HG03520 (cell line): ENCODE data around the gene RCC2.
"Not testable (repeated sequence)": the region's sequence is repeated elsewhere in the genome, so short reads cannot be mapped to it uniquely, and the experiment has no call there.

Experiments used
- ATAC-seq: cut with Tn5 transposase; IDR thresholded peaks from one replicate; pipeline ENCODE4 v1.9.1; 2021; ENCODE audit warnings: mild to moderate bottlenecking, moderate library complexity; ENCODE audit not compliant: unreplicated experiment

The RCC2 gene

GRCh38 chr1:17422461-17422860 is 17.0 kb downstream of the RCC2 start:
- ATAC-seq: no peak

GRCh38 chr1:17420391-17420918 is 19.0 kb downstream of the RCC2 start:
- ATAC-seq: no peak

GRCh38 chr1:17419626-17420328 is 19.7 kb downstream of the RCC2 start:
- no peak for ATAC-seq

DNA sequence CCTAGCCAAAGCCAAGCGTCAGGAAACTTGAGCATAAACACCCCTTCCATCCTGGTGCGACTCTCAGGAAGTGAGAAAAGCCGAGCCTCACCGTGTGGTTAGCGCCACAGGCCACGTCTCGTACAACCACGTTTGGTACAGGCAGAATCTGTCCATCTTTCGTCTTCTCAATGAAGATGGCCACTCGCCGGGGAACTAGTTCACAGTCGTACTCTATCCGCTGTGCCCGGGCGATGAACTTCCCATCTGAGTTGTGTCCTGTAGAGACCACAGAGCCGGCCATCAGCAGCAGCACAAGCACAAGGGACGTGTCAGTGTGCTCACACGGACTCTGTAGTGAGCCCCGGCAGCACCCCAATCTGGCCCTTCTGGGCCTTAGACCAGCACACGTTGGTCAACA is 23.1 kb downstream of the RCC2 start:
- no peak for ATAC-seq

GRCh38 chr1:17414022-17414421 is 25.5 kb downstream of the RCC2 start:
- ATAC-seq: no peak

DNA sequence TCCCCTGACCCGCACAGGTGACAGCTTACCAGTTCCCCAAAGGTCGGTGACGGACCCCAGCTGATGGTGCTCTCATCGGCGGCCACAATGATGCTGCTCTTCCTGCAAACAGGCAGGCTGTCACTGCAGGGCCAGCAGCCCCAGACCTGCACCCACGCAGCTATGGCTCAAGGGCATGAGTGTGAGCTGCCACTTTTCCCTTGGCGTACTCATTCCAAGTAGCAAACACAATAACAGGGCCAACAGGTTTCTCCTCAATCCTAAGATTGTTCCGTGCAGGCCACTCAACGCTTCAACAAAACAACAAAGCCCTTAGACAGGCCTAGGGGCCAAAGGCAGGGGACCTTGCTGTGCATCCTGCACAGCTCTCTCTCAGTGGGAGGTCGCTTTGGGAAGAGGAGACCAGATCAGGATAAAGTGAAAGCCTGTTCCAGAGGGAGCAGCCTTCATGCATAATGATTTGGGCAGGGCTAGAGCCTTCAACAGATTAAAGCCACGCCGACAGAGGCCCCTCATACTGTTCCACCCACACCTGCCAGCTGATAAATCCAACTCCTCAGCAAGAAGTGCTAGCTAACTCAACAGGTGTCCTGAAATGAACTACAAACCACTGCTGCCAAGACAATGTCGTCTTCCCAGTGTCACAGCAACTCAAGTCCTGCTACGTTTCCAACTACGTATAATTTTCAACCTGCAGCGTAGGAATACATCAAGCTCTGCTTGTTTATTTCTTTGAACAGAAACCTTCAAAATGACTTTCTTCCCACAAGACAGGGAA is 27.2 kb downstream of the RCC2 start:
- no peak for ATAC-seq

- ATAC-seq: no peak
Measured at GRCh38 chr1:17409391-17409811, 30.1 kb downstream of the RCC2 start.

GRCh38 chr1:17407786-17408514 is 31.5 kb downstream of the RCC2 start:
- not testable (repeated sequence) for ATAC-seq

DNA sequence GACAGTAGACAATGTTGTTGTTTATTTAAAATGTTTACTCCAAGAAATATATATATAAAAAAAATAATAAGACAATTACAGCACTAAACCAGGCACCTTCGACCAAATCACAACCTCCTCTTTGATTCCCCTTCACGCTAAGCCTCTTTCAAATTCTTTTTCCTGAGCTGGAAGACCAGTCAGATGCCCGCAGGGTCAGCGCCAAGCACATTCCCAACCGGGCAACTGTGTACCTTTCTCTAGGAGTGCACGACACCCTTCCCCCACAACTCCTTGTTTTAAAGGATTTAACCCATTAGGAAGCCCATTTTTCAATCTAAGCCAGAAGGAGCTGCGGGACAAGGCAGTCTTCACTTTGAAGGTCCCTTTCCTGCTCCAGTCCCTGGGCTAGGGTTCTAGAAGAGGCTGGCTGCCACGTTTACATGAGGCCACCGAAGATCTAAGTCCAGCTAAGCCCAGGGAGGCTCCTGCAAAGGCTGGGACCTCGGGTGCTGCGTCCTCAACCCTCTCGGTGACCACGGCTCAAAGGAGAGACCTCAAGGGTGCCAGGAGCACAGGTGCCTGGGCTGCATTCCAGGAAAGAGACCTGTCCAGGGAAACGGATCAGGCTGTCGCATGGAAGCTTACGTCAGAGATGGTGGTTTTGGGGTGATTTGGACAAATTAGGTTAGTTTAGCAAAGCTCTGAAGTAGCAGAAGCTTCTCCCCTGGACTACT is 32.6 kb downstream of the RCC2 start:
- ATAC-seq: not testable (repeated sequence)

GRCh38 chr1:17405898-17406759 is 33.3 kb downstream of the RCC2 start:
- ATAC-seq: no peak

- ATAC-seq: no peak
Measured at GRCh38 chr1:17404820-17405219, 34.7 kb downstream of the RCC2 start.

DNA sequence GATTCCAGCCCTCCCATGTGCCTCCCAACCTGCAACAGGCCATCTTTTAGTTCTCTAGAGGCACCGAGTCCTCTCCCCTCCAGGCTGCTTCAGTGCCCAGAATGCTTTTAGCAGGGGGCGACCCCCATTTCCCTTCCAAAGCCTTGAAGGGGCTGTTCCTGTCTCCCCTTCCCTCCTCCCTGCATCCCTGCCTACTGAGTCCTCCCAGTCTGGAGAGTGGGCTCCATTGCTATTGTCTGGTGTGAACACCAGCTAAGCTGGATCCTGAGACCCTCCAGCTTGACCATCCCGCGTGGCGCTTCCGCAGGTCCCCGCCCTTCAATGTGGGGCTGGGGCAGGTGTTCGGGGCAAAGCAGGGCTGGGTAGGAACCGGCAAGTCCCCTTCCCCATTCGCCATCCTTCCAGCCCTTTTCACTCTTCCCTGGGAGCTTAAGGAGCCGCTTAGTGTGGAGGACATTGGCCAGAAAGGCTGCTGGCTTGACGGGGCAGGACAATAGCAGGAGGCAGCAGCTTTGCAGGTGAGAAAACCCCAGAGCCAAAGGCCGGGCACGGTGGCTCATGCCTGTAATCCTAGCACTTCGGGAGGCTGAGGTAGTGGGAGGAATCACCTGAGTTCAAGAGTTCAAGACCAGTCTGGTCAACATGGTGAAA is 35.3 kb downstream of the RCC2 start:
- no peak for ATAC-seq

DNA sequence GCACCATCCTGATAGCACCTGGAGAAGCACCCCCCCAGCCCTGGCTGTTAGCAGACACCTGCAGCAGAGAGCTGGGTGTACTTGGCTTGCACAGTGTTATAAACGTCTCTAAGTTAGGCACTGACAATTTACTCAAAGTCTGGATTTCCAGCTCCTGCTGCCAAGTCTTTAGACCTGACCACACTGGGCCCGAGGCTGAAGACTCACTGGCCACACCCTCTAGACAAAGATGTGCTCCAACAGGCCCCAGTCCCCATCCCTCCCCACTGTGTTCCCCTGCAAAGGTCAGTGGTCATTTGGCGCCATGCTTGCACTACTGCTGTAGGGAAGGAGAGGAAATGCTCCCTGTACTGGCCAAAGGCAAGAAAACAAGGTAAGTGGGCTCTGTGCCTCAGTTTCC is 36.4 kb downstream of the RCC2 start:
- ATAC-seq: no peak

- ATAC-seq: no peak
Measured at GRCh38 chr1:17401841-17402240, 37.6 kb downstream of the RCC2 start.

- no peak for ATAC-seq
Measured at GRCh38 chr1:17400725-17401341, 38.6 kb downstream of the RCC2 start.

- ATAC-seq: no peak
Measured at GRCh38 chr1:17397910-17398695, 41.4 kb downstream of the RCC2 start.

DNA sequence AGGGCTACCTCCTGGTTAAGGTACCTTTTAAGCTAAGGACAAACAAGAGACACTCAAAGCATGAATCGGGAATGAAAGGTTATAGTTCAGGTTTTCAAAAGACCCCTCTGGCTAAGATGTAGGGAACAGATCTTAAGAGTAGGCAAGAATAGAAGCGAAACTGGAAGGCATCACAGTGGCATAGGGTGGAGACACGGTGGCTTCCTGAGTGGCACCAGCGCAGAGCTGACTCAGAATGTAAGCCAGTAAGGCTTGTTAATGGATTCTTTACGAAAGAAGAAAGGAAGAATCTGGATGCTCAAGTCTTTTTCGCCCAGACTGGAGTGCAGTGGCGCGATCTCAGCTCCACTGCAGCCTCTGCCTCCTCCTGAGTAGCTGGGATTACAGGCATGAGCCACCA is 46.2 kb downstream of the RCC2 start:
- no peak for ATAC-seq

- ATAC-seq: no peak
Measured at GRCh38 chr1:17392199-17392740, 47.2 kb downstream of the RCC2 start.
